ENCODE measurements around the gene YWHAH. TPM values are rescaled to one million over a fixed set of nuclear protein-coding genes. Genes with fewer than 3 reads are reported as not detected.

Gene YWHAH
- total and polyA plus RNA-seq, 9 of the 15 experiments (the other 6 are each of a cell fraction or from before 2014, with no cell fraction given): 32.0 to 177 (median 114) TPM

DNA sequence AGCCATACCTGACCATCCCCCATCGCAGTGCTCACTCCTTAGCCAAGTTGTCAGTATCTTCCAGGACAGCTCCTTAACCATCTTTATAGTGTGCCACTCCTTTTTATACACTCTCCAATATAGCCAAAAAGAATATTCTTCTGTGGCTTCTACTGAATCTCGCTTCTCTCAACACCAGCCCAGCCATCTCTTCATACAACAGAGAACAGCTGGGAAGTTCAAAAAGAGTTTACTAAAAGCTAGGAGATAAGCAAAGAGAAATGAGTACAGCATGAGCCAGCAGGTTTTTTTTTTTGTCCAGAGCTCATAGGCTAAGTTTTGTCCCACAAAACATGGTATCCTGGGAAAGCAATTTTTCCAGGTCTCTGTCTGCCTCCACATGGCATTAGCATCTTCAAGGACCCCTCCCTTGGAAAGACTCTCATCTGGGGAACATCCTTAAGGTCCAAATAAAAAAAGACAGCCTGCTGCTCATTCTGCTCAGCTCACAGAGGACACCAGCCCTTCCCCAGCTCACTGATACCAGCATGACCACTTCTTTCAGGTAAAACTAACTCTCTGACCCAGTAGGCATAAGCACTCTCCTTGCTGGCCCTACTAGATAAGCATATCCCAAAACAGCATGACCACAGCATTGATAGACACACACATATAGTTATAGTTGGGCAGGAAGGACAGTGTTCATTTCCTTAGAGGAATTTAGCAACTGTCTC, 48.8 kb upstream of the YWHAH start:
- WGBS (ENCODE audit: insufficient coverage, low coverage, missing lambda C conversion rate): 0% methylated on average over 1 of the region's 2 CpGs
- Histone ChIP-seq H3K79me2 (ENCODE audit: control insufficient read depth, insufficient read depth, low read length) (peaks cover 6% of the 10 kb centered on the region; the same call in 2 of the 3 replicates), H3K4me1 (replicated peaks in 1 of 2; ENCODE audit: control insufficient read depth in 2 of 2, insufficient read depth in 2 of 2, low read length in 2 of 2) (peaks cover 33 to 57% of the 10 kb centered on the region in 2 experiments), H3K9me1 (ENCODE audit: control insufficient read depth, insufficient read depth, low read length) (no peaks in the 10 kb centered on the region), H3K27ac (ENCODE audit: extremely low read depth, low read depth, low read length) (peak overlapping the region; percentile 97), H3K4me3 (peak overlapping the region; percentile 13), H3K9ac (ENCODE audit: insufficient read depth in 1 of 2, low read depth in 2 of 2, low read length in 2 of 2) (peak overlapping the region in 1 of 2 experiments; percentile 77; a peak in 2 of 4 replicates), H3K27me3 (ENCODE audit: control insufficient read depth in 2 of 2, insufficient read depth in 2 of 2, low read length in 2 of 2) (no peaks in the 10 kb centered on the region), H4K20me1 (replicated peaks; ENCODE audit: control insufficient read depth, insufficient read depth, low read length) (no peaks in the 10 kb centered on the region), H3K4me2 (ENCODE audit: insufficient read depth, low read length) (peak overlapping the region; percentile 93), H3K9me3 (replicated peaks; ENCODE audit: control insufficient read depth, insufficient read depth, low read depth, low read length) (no peaks in the 10 kb centered on the region), H2AFZ (ENCODE audit: low read depth, low read length) (peak overlapping the region; percentile 66; the same call in 1 of the 2 replicates), H3K36me3 (ENCODE audit: control insufficient read depth, insufficient read depth, low read length) (peaks cover 22% of the 10 kb centered on the region; the same call in 1 of the 3 replicates)
- FAIRE-seq (peak; percentile 94), ATAC-seq (peak; percentile 88), DNase-seq (ENCODE audit: extremely low read depth in 1 of 4, low spot score in 3 of 4) (peak; percentile 70 to 88 (median 78))
- ChIA-PET CTCF (ENCODE audit: low intra/inter-chr PET ratio) (no interaction called here), POLR2A (interaction anchor here (0.5 to 1.0 kb wide), 5 partner anchors 12 to 1147 kb away, joined by 3 read pairs; no protein-coding TSS in a partner anchor)
- intact Hi-C loops (cut with micrococcal nuclease) (no loop called here), in situ Hi-C loops (cut with MboI) (no loop called here)
- TSS peak; percentile 50 for BruUV-seq (replicated peaks)
- TF ChIP-seq, protein P1, sequence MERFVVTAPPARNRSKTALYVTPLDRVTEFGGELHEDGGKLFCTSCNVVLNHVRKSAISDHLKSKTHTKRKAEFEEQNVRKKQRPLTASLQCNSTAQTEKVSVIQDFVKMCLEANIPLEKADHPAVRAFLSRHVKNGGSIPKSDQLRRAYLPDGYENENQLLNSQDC (CRISPR knock-in tag; IDR thresholded peaks at IDR 0.05): no peak
- TF ChIP-seq MYNN (IDR thresholded peaks at IDR 0.05) (peak; percentile 59; the same call in 1 of the 2 replicates), MYNN (CRISPR knock-in tag; IDR thresholded peaks at IDR 0.05) (no peak), FOSL1 (tag; conservative IDR thresholded peaks at IDR 0.05) (peak; percentile 52), NFRKB (IDR thresholded peaks at IDR 0.05; ENCODE audit: low read depth) (peak; percentile 67), FOXM1 (IDR thresholded peaks at IDR 0.05; ENCODE audit: low read depth) (peak; percentile 81), FOXM1 (CRISPR knock-in tag; IDR thresholded peaks at IDR 0.05; ENCODE audit: low read depth) (no peak), MBD2 (IDR thresholded peaks at IDR 0.05; ENCODE audit: borderline replicate concordance, low read depth) (peak; percentile 42; the same call in 1 of the 2 replicates), EHMT2 (IDR thresholded peaks at IDR 0.05) (peak; percentile 36; the same call in 1 of the 2 replicates), ZNF384 (IDR thresholded peaks at IDR 0.05; ENCODE audit: low read depth, low read length) (peak; percentile 80), MTA2 (IDR thresholded peaks at IDR 0.05; ENCODE audit: low read depth) (peak; percentile 90), DACH1 (IDR thresholded peaks at IDR 0.05; ENCODE audit: partially characterized antibody) (peak; percentile 93), U2AF1 (optimal IDR thresholded peaks at IDR 0.05; ENCODE audit: low read depth, low read length) (no peak), NR3C1 (CRISPR knock-in tag; IDR thresholded peaks at IDR 0.05) (no peak), ELF1 (tag; IDR thresholded peaks at IDR 0.05) (0 out of 2 replicates have a peak, but pooled peaks have one; percentile 2), ARHGAP35 (IDR thresholded peaks at IDR 0.05; ENCODE audit: partially characterized antibody) (no peak), NCOA1 (IDR thresholded peaks at IDR 0.05; ENCODE audit: low read depth) (peak; percentile 86; the same call in 1 of the 2 replicates), NR2C1 (IDR thresholded peaks at IDR 0.05) (no peak), NR2C1 (tag; IDR thresholded peaks at IDR 0.05) (no peak), SMARCE1 (IDR thresholded peaks at IDR 0.05) (peak; percentile 85), ARID1B (IDR thresholded peaks at IDR 0.05) (peak; percentile 97), DIDO1 (tag; IDR thresholded peaks at IDR 0.05; ENCODE audit: low read depth) (no peak)
- TF ChIP-seq, protein P2, sequence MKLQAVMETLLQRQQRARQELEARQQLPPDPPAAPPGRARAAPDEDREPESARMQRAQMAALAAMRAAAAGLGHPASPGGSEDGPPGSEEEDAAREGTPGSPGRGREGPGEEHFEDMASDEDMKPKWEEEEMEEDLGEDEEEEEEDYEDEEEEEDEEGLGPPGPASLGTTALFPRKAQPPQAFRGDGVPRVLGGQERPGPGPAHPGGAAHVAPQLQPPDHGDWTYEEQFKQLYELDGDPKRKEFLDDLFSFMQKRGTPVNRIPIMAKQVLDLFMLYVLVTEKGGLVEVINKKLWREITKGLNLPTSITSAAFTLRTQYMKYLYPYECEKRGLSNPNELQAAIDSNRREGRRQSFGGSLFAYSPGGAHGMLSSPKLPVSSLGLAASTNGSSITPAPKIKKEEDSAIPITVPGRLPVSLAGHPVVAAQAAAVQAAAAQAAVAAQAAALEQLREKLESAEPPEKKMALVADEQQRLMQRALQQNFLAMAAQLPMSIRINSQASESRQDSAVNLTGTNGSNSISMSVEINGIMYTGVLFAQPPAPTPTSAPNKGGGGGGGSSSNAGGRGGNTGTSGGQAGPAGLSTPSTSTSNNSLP (IDR thresholded peaks at IDR 0.05; ENCODE audit: borderline replicate concordance, low read depth, low read length): 0 out of 2 replicates have a peak, but pooled peaks have one; percentile 29
- TF ChIP-seq, protein P3, sequence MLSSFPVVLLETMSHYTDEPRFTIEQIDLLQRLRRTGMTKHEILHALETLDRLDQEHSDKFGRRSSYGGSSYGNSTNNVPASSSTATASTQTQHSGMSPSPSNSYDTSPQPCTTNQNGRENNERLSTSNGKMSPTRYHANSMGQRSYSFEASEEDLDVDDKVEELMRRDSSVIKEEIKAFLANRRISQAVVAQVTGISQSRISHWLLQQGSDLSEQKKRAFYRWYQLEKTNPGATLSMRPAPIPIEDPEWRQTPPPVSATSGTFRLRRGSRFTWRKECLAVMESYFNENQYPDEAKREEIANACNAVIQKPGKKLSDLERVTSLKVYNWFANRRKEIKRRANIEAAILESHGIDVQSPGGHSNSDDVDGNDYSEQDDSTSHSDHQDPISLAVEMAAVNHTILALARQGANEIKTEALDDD (IDR thresholded peaks at IDR 0.05): peak; percentile 98
